ENCODE data around the gene EPS8L2. TPM values are rescaled to one million over a fixed set of nuclear protein-coding genes. Genes with fewer than 3 reads are reported as not detected.
A peak's percentile ranks its signal among the peaks of the same experiment; 100 is the strongest.

EPS8L2 gene
- total and polyA plus RNA-seq, 2 of the 8 experiments (the other 6 are each of a cell fraction or from before 2014, with no cell fraction given): 38.5 to 57.0 TPM

DNA sequence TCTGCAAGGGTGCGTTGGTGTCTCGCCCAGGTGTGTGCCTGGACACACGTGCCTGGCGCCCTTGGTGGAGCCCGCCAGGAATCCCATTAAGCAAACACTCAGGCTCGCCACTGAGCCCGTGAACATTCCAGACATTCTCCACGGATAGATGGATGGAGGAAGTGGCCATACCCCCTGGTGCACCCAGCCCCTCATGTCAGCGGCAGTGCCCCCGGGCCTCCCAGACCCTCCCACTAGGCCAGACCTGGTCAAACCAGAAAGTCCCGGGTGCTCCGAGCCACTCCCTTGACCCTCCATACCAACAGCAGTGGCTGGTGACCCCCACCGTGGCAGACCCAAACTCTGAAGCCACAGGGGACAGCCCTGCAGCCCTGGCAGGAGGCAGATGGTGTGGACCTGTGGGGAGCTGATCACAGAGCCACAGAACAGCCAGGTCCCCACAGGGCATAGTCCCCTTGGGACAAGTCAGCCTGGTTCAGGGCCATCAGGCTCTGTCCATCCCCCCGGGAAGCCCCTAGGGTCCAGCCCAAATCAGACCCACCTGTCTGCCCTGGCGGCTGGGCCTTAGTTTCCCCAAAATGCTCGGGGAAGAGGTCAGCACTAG is 1.9 kb downstream of the EPS8L2 start (continued):
- TF ChIP-seq YY1 (IDR thresholded peaks at IDR 0.05; ENCODE audit: low read depth, low read length): no peak
- TF ChIP-seq TEAD4 (IDR thresholded peaks at IDR 0.05; ENCODE audit: low read depth, low read length): peak; percentile 88
- TF ChIP-seq TBP (IDR thresholded peaks at IDR 0.05; ENCODE audit: low read depth, low read length): no peak

Data from H1 (cell line).